GM12891 (cell line): ENCODE results near the gene HINT2.

ENCODE experiments used
- DNase-seq: peaks from one replicate; pipeline ENCODE4 v3.0.0; 2011; ENCODE audit warnings: low spot score; ENCODE audit not compliant: insufficient read length
- FAIRE-seq: peaks from 2 replicates; lab custom pipeline; 2011; peaks lifted over from hg19 to GRCh38; lab: Jason Lieb, UNC
- PAX5 ChIP-seq: IDR thresholded peaks from 2 replicates; pipeline ENCODE4 v1.6.1; 2011; ENCODE audit warnings: low read length, moderate library complexity, mild to moderate bottlenecking; ENCODE audit not compliant: insufficient read depth, severe bottlenecking
- SPI1 ChIP-seq: IDR thresholded peaks from 2 replicates; pipeline ENCODE4 v1.6.1; 2011; ENCODE audit warnings: low read depth, low read length, control low read depth
- TAF1 ChIP-seq: IDR thresholded peaks from 2 replicates; pipeline ENCODE4 v1.6.1; 2011; ENCODE audit warnings: low read depth, low read length, control low read depth

HINT2 gene

GRCh38 chr9:35763181-35763580 lies 51.7 kb downstream of the HINT2 start:
- no peak for DNase-seq
- FAIRE-seq = no peak
- TF ChIP-seq TAF1 (no peak), SPI1 (no peak), PAX5 (no peak)
